ENCODE results near the gene FASN.

The FASN gene

DNA sequence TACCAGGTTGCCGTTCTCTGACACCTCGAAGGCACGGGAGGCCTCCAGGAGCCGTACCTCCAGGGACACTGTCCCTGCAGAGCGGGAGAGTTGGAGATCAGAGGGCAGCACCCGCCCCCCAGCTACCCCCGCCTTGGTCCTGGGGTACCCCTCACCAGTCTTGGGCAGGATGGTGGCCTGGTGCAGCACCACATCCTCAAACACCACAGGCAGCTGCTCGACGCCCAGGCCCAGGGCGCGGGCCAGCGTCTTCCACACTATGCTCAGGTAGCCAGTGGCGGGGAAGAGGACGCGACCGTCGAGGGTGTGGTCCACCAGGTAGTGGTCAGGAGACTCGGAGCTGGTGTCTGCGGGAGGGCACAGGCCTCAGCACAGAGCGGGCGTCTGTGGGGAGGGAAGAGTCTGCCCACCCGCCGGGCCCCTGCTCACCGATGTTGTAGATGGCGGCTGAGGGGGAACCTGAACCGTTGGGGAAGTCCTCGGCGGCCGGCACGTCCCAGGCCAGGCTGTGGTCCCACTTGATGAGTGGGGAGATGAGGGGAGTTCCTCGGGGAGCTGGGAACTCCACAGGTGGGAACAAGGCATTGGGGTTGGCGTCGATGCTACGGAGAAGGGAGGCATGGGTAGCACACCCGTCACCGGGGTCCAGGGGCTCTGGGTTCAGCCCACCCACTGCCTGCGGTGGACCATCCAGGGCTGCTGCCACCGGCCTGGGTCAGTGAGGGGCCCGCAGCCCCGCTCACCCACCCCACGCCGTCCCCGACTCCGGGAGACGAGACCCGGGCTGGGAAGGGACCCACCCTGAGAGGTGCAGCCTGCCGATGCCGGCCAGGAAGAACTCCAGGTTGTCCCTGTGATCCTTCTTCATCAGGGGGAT is 9.8 kb downstream of the FASN start:
- Histone ChIP-seq H3K9ac (ENCODE audit: low read length) (no peak overlapping the region), H3K27me3 (replicated peaks; ENCODE audit: insufficient read depth, low read length) (no peaks in the 10 kb centered on the region), H3K27ac (ENCODE audit: low read length) (no peak overlapping the region), H3K4me1 (ENCODE audit: low read length) (no peaks in the 10 kb centered on the region), H3K36me3 (replicated peaks; ENCODE audit: insufficient read depth, low read length) (peaks cover 14% of the 10 kb centered on the region), H3K79me2 (ENCODE audit: low read length) (peaks cover 21% of the 10 kb centered on the region), H3K9me2 (replicated peaks; ENCODE audit: insufficient read depth, low read length) (no peaks in the 10 kb centered on the region), H3K4me3 (ENCODE audit: low read length) (no peak overlapping the region), H3K9me3 (replicated peaks; ENCODE audit: insufficient read depth, low read length) (no peaks in the 10 kb centered on the region), H3F3A (ENCODE audit: insufficient read depth, low read length) (no peaks in the 10 kb centered on the region), H2AFZ (ENCODE audit: low read length) (no peak overlapping the region), H4K20me1 (ENCODE audit: insufficient read depth, low read length) (no peaks in the 10 kb centered on the region), H3K4me2 (ENCODE audit: low read depth, low read length) (no peak overlapping the region)
- DNase-seq = no peak
- TF ChIP-seq, protein P1, sequence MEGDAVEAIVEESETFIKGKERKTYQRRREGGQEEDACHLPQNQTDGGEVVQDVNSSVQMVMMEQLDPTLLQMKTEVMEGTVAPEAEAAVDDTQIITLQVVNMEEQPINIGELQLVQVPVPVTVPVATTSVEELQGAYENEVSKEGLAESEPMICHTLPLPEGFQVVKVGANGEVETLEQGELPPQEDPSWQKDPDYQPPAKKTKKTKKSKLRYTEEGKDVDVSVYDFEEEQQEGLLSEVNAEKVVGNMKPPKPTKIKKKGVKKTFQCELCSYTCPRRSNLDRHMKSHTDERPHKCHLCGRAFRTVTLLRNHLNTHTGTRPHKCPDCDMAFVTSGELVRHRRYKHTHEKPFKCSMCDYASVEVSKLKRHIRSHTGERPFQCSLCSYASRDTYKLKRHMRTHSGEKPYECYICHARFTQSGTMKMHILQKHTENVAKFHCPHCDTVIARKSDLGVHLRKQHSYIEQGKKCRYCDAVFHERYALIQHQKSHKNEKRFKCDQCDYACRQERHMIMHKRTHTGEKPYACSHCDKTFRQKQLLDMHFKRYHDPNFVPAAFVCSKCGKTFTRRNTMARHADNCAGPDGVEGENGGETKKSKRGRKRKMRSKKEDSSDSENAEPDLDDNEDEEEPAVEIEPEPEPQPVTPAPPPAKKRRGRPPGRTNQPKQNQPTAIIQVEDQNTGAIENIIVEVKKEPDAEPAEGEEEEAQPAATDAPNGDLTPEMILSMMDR (IDR thresholded peaks at IDR 0.05; ENCODE audit: low read length) = no peak
- TF ChIP-seq EZH2 (optimal IDR thresholded peaks at IDR 0.05; ENCODE audit: low read depth, low read length) (no peak), EZH2phosphoT487 (IDR thresholded peaks at IDR 0.05; ENCODE audit: low read length) (no peak)

DNA sequence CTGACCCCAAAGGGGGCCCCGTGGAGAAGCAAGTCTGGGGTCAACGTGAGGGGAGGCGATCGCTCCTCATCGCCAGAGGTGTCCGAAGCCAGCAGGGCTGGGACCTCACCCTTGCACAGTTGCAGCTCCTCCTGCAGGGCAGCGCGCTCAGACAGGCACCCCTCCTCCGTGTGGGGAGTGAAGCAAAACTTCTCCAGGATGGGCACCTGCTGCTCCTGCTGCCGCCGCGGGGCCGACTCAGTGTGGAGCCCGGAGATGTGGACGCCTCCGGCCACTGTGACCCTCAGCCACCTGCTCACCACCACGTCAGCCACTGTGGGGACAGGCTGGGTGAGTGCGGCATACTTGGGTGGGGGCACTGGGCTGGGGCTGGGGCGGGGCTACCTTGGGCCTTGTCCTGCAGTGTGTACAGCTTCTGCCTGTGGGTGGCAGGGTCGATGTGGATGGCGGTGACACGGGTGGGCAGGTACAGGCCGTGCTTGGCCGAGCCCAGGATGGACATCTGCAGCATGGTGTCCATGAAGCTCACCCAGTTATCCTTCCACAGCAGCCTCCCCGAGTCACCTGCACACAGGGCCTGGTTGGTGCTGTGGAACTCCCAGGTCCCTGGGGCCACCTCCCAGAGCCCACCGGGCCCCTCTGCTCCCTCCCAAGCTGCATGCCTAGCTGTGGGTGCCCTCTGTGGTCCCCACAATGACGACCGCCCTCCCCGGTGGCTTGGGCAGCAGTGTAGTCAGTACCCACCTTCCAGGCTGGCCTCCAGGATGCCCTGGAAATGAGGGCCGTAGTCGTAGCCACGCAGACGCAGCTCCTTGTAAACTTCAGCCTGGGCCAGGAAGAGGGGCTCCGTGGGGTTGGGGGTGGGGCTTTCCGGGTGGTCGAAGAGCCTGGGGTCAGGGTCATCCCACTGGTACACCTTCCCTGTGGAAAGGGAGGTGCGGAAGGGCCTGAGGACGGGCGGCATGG is 10.8 kb downstream of the FASN start:
- H3K4me3 ChIP-seq (ENCODE audit: low read length) = no peak overlapping the region
- no peak overlapping the region for H3K27ac ChIP-seq (ENCODE audit: low read length)
- TF ChIP-seq EZH2phosphoT487 (IDR thresholded peaks at IDR 0.05; ENCODE audit: low read length) (no peak), EZH2 (optimal IDR thresholded peaks at IDR 0.05; ENCODE audit: low read depth, low read length) (no peak)
- TF ChIP-seq, protein P1 (IDR thresholded peaks at IDR 0.05; ENCODE audit: low read length) = no peak
- H3K27me3 ChIP-seq (replicated peaks; ENCODE audit: insufficient read depth, low read length) = no peaks in the 10 kb centered on the region
- H3K4me1 ChIP-seq (ENCODE audit: low read length) = no peaks in the 10 kb centered on the region
- H3K9me2 ChIP-seq (replicated peaks; ENCODE audit: insufficient read depth, low read length) = no peaks in the 10 kb centered on the region
- no peak for DNase-seq
- H3K36me3 ChIP-seq (replicated peaks; ENCODE audit: insufficient read depth, low read length) = peaks cover 11% of the 10 kb centered on the region
- H3K9ac ChIP-seq (ENCODE audit: low read length) = no peak overlapping the region
- no peaks in the 10 kb centered on the region for H4K20me1 ChIP-seq (ENCODE audit: insufficient read depth, low read length)
- no peaks in the 10 kb centered on the region for H3F3A ChIP-seq (ENCODE audit: insufficient read depth, low read length)
- H3K9me3 ChIP-seq (replicated peaks; ENCODE audit: insufficient read depth, low read length) = no peaks in the 10 kb centered on the region
- H2AFZ ChIP-seq (ENCODE audit: low read length) = no peak overlapping the region
- H3K79me2 ChIP-seq (ENCODE audit: low read length) = peaks cover 17% of the 10 kb centered on the region; the same call in 1 of the 2 replicates
- H3K4me2 ChIP-seq (ENCODE audit: low read depth, low read length) = no peak overlapping the region

GRCh38 chr17:82085931-82086764 is 11.9 kb downstream of the FASN start:
- peaks cover 11% of the 10 kb centered on the region for H3K36me3 ChIP-seq (replicated peaks; ENCODE audit: insufficient read depth, low read length)
- no peaks in the 10 kb centered on the region for H3K4me1 ChIP-seq (ENCODE audit: low read length)
- no peak overlapping the region for H3K4me2 ChIP-seq (ENCODE audit: low read depth, low read length)
- H3K9me3 ChIP-seq (replicated peaks; ENCODE audit: insufficient read depth, low read length) = no peaks in the 10 kb centered on the region
- TF ChIP-seq EZH2phosphoT487 (IDR thresholded peaks at IDR 0.05; ENCODE audit: low read length) (no peak), EZH2 (optimal IDR thresholded peaks at IDR 0.05; ENCODE audit: low read depth, low read length) (no peak)
- TF ChIP-seq, protein P1 (IDR thresholded peaks at IDR 0.05; ENCODE audit: low read length) = no peak
- H3F3A ChIP-seq (ENCODE audit: insufficient read depth, low read length) = no peaks in the 10 kb centered on the region
- H3K27me3 ChIP-seq (replicated peaks; ENCODE audit: insufficient read depth, low read length) = no peaks in the 10 kb centered on the region
- H3K4me3 ChIP-seq (ENCODE audit: low read length) = no peak overlapping the region
- no peaks in the 10 kb centered on the region for H4K20me1 ChIP-seq (ENCODE audit: insufficient read depth, low read length)
- no peaks in the 10 kb centered on the region for H3K9me2 ChIP-seq (replicated peaks; ENCODE audit: insufficient read depth, low read length)
- peaks cover 16% of the 10 kb centered on the region; the same call in 1 of the 2 replicates for H3K79me2 ChIP-seq (ENCODE audit: low read length)
- no peak overlapping the region for H2AFZ ChIP-seq (ENCODE audit: low read length)
- H3K9ac ChIP-seq (ENCODE audit: low read length) = no peak overlapping the region
- no peak for DNase-seq
- H3K27ac ChIP-seq (ENCODE audit: low read length) = no peak overlapping the region

Measured in MM.1S (cell line).